Liver (tissue), 9 donors: ENCODE measurements around the gene ARPC1A. TPM values are rescaled to one million over a fixed set of nuclear protein-coding genes. Genes with fewer than 3 reads are reported as not detected.

Experiments used
- DNase-seq: peaks from one replicate; pipeline ENCODE4 v3.0.0-alpha.2; 2017; ENCODE audit warnings: low spot score
- H3K27ac ChIP-seq, 2 donors: one replicate each; pipeline ENCODE4 v1.7.0; 2013; ENCODE audit warnings: inconsistent platforms in 2 of 2, low read length in 2 of 2, control low read depth in 1 of 2, low read depth in 1 of 2, mild to moderate bottlenecking in 1 of 2
- H3K27me3 ChIP-seq, 4 donors: one replicate each; pipeline versions ENCODE4 v1.6.1 to v1.7.0; 2013; ENCODE audit warnings: low read length in 3 of 4, inconsistent platforms in 1 of 4, mild to moderate bottlenecking in 1 of 4, moderate library complexity in 1 of 4; ENCODE audit not compliant: control insufficient read depth in 4 of 4, insufficient read depth in 4 of 4
- H3K36me3 ChIP-seq, 4 donors: one replicate each; pipeline versions ENCODE4 v1.6.1 to v1.7.0; 2013; ENCODE audit warnings: low read length in 3 of 4, mild to moderate bottlenecking in 3 of 4, low read depth in 1 of 4, moderate library complexity in 1 of 4; ENCODE audit not compliant: control insufficient read depth in 4 of 4, insufficient read depth in 3 of 4
- H3K4me1 ChIP-seq, 4 donors: one replicate each; pipeline versions ENCODE4 v1.6.1 to v1.7.0; 2013; ENCODE audit warnings: low read length in 3 of 4, mild to moderate bottlenecking in 3 of 4, moderate library complexity in 1 of 4; ENCODE audit not compliant: control insufficient read depth in 4 of 4, insufficient read depth in 4 of 4
- H3K4me3 ChIP-seq, 3 donors: one replicate each; pipeline versions ENCODE4 v1.6.1 to v1.7.0; 2013; ENCODE audit warnings: low read length in 3 of 3, control low read depth in 1 of 3, low read depth in 1 of 3, mild to moderate bottlenecking in 1 of 3
- H3K9ac ChIP-seq, 2 donors: one replicate each; pipeline ENCODE4 v1.7.0; 2013; ENCODE audit warnings: low read length in 2 of 2, mild to moderate bottlenecking in 2 of 2, moderate library complexity in 2 of 2, control low read depth in 1 of 2, low read depth in 1 of 2
- H3K9me3 ChIP-seq, 4 donors: one replicate each; pipeline versions ENCODE4 v1.6.1 to v1.7.0; 2013; ENCODE audit warnings: low read length in 3 of 4; ENCODE audit not compliant: control insufficient read depth in 4 of 4
- EGR1 ChIP-seq, 2 donors: IDR thresholded peaks; 2 replicates each; pipeline ENCODE4 v1.6.1; 2016 to 2018; ENCODE audit warnings: antibody characterized with exemption in 2 of 2, low read depth in 2 of 2
- FOXA2 ChIP-seq: IDR thresholded peaks from 2 replicates; pipeline ENCODE4 v1.6.1; 2016; ENCODE audit warnings: antibody characterized with exemption
- GABPA ChIP-seq, 2 donors: IDR thresholded peaks in 1 of 2; conservative IDR thresholded peaks in 1 of 2; 2 replicates each; pipeline ENCODE4 v1.6.1; 2016; ENCODE audit warnings: antibody characterized with exemption in 2 of 2, mild to moderate bottlenecking in 1 of 2, moderate library complexity in 1 of 2
- HNF4A ChIP-seq, 2 donors: conservative IDR thresholded peaks; 2 replicates each; pipeline ENCODE4 v1.6.1; 2016; ENCODE audit warnings: antibody characterized with exemption in 2 of 2, mild to moderate bottlenecking in 2 of 2
- HNF4G ChIP-seq: IDR thresholded peaks from 2 replicates; pipeline ENCODE4 v1.6.1; 2016; ENCODE audit warnings: antibody characterized with exemption
- JUND ChIP-seq, 2 donors: IDR thresholded peaks; 2 replicates each; pipeline ENCODE4 v1.6.1; 2016; ENCODE audit warnings: antibody characterized with exemption in 2 of 2
- NR2F2 ChIP-seq: IDR thresholded peaks from 2 replicates; pipeline ENCODE4 v1.6.1; 2016; ENCODE audit warnings: antibody characterized with exemption
- RAD21 ChIP-seq, 2 donors: IDR thresholded peaks; 2 replicates each; pipeline ENCODE4 v1.6.1; 2016; ENCODE audit warnings: antibody characterized with exemption in 2 of 2, mild to moderate bottlenecking in 2 of 2
- SP1 ChIP-seq: IDR thresholded peaks from 2 replicates; pipeline ENCODE4 v1.6.1; 2018; ENCODE audit warnings: antibody characterized with exemption, mild to moderate bottlenecking
- TAF1 ChIP-seq: conservative IDR thresholded peaks from 2 replicates; pipeline ENCODE4 v1.6.1; 2016; ENCODE audit warnings: antibody characterized with exemption, mild to moderate bottlenecking
- YY1 ChIP-seq: IDR thresholded peaks from 2 replicates; pipeline ENCODE4 v1.6.1; 2016; ENCODE audit warnings: antibody characterized with exemption, mild to moderate bottlenecking
- WGBS: extraction: QIAGEN DNeasy Blood & Tissue Kit; methylation state at CpG from one replicate; pipeline ENCODE4 v1.1.7; 2013; 5-methylcytosine and 5-hydroxymethylcytosine counted together
- polyA plus RNA-seq, 2 donors: library from polyadenylated mRNA; stranded (reverse) in 1 of 2; unstranded in 1 of 2; fragments of 200-250 nt in 1 of 2; fragments of >200 nt in 1 of 2; fragmentation: Nextera tagmentation in 1 of 2; extraction: Ambion mirVana in 1 of 2; gene quantifications; one replicate each; pipeline versions ENCODE4 v1.2.1 to v1.2.3, GENCODE V29; 2013 to 2015
- total RNA-seq, 2 donors: library from RNA; depleted of rRNA; stranded (reverse); fragments of >200 nt; gene quantifications; one replicate each; pipeline ENCODE4 v1.2.3, GENCODE V29; 2014
- TF ChIP-seq, protein P1 (sequence below): IDR thresholded peaks from 2 replicates; pipeline ENCODE4 v1.6.1; 2016; ENCODE audit warnings: antibody characterized with exemption
- TF ChIP-seq, protein P2 (sequence below): IDR thresholded peaks from 2 replicates; pipeline ENCODE4 v1.6.1; 2016; ENCODE audit warnings: antibody characterized with exemption, mild to moderate bottlenecking
- TF ChIP-seq, protein P3 (sequence below): IDR thresholded peaks from 2 replicates; pipeline ENCODE4 v1.6.1; 2016; ENCODE audit warnings: antibody characterized with exemption
- TF ChIP-seq, protein P4 (sequence below): IDR thresholded peaks from 2 replicates; pipeline ENCODE4 v1.6.1; 2016; ENCODE audit warnings: antibody characterized with exemption
- donor health status: healthy.
- donor health status: healthy.
- donor health status: healthy.
- donor health status: healthy.
- donor health status: healthy.

The ARPC1A gene
- total and polyA plus RNA-seq, 4 donors, result 46.7 to 84.0 (median 60.8) TPM

DNA sequence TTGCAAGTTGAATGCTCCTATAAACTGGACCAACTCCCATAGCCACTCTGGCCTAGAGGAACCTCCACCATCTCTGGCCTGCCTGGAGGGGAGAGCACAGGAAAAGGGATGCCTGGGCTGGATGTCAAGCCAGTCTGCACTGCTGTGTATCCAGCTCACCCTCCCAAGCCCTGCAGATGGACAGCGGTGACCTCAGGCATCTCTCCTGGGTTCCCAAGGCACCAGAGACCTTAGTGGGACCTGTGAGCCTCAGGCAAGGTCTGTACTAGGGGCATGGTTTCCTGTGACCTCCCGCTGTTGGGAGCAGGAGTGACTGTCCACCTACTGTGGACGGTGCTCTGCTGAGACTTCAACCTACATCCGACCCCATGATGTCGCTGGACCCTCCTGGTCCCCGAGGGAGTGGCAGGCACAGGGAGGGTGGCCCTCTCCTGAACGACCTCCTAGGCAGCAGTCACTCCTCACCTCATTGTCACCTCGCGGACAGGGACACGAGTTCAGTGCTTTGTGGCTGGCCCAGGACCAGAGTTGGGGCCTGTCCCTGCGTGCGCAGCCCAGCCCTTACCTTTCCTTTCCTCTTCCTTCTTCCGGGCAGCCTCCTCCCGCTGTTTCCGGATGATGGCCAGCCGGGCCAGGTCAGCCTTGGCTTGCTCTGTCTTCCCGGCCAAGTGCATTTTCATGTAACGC, 71.7 kb downstream of the ARPC1A start:
- WGBS, result 91% methylated on average over 18 of the region's 18 CpGs
- no peak overlapping the region for H3K27ac ChIP-seq
- no peaks in the 10 kb centered on the region for H3K27me3 ChIP-seq
- H3K4me3 ChIP-seq, result no peak overlapping the region
- TF ChIP-seq, protein P1, sequence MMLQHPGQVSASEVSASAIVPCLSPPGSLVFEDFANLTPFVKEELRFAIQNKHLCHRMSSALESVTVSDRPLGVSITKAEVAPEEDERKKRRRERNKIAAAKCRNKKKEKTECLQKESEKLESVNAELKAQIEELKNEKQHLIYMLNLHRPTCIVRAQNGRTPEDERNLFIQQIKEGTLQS, result no peak
- no peak for TF ChIP-seq TAF1
- no peak for TF ChIP-seq GABPA (IDR thresholded peaks at IDR 0.05 in 1 of 2, conservative IDR thresholded peaks at IDR 0.05 in 1 of 2)
- TF ChIP-seq, protein P2, sequence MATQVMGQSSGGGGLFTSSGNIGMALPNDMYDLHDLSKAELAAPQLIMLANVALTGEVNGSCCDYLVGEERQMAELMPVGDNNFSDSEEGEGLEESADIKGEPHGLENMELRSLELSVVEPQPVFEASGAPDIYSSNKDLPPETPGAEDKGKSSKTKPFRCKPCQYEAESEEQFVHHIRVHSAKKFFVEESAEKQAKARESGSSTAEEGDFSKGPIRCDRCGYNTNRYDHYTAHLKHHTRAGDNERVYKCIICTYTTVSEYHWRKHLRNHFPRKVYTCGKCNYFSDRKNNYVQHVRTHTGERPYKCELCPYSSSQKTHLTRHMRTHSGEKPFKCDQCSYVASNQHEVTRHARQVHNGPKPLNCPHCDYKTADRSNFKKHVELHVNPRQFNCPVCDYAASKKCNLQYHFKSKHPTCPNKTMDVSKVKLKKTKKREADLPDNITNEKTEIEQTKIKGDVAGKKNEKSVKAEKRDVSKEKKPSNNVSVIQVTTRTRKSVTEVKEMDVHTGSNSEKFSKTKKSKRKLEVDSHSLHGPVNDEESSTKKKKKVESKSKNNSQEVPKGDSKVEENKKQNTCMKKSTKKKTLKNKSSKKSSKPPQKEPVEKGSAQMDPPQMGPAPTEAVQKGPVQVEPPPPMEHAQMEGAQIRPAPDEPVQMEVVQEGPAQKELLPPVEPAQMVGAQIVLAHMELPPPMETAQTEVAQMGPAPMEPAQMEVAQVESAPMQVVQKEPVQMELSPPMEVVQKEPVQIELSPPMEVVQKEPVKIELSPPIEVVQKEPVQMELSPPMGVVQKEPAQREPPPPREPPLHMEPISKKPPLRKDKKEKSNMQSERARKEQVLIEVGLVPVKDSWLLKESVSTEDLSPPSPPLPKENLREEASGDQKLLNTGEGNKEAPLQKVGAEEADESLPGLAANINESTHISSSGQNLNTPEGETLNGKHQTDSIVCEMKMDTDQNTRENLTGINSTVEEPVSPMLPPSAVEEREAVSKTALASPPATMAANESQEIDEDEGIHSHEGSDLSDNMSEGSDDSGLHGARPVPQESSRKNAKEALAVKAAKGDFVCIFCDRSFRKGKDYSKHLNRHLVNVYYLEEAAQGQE, result no peak
- TF ChIP-seq YY1, result no peak
- peaks cover 6 to 24% (median 18%) of the 10 kb centered on the region in 4 donors for H3K4me1 ChIP-seq
- peaks cover 7 to 57% (median 23%) of the 10 kb centered on the region in 4 donors for H3K36me3 ChIP-seq
- no peak for DNase-seq
- H3K9me3 ChIP-seq, result no peaks in the 10 kb centered on the region
- no peak overlapping the region for H3K9ac ChIP-seq

- Histone ChIP-seq H3K27me3 (no peaks in the 10 kb centered on the region), H3K9ac (no peak overlapping the region), H3K27ac (no peak overlapping the region), H3K9me3 (no peaks in the 10 kb centered on the region), H3K4me1 (peaks cover 0 to 9% (median 8%) of the 10 kb centered on the region in 4 donors), H3K4me3 (no peak overlapping the region), H3K36me3 (peaks cover 11 to 69% (median 25%) of the 10 kb centered on the region in 4 donors)
- TF ChIP-seq SP1, result no peak
- no peak for TF ChIP-seq YY1
- TF ChIP-seq TAF1, result no peak
- TF ChIP-seq HNF4A (conservative IDR thresholded peaks at IDR 0.05), result no peak
- TF ChIP-seq EGR1 (IDR thresholded peaks at IDR 0.05; ENCODE audit: low read depth in 2 of 2), result no peak
- TF ChIP-seq HNF4G, result no peak
- TF ChIP-seq NR2F2, result no peak
- no peak for TF ChIP-seq RAD21 (IDR thresholded peaks at IDR 0.05)
- no peak for DNase-seq
- 88% methylated on average over 5 of the region's 5 CpGs for WGBS
Measured at GRCh38 chr7:99398891-99399445, 73.3 kb downstream of the ARPC1A start.

- DNase-seq, result no peak
- TF ChIP-seq, protein P3, sequence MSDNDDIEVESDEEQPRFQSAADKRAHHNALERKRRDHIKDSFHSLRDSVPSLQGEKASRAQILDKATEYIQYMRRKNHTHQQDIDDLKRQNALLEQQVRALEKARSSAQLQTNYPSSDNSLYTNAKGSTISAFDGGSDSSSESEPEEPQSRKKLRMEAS, result no peak
- TF ChIP-seq, protein P1, result no peak
- no peak for TF ChIP-seq HNF4G
- TF ChIP-seq TAF1, result no peak
- TF ChIP-seq JUND (IDR thresholded peaks at IDR 0.05), result no peak
- TF ChIP-seq, protein P2, result no peak
- TF ChIP-seq RAD21 (IDR thresholded peaks at IDR 0.05), result no peak
- no peak for TF ChIP-seq GABPA (IDR thresholded peaks at IDR 0.05 in 1 of 2, conservative IDR thresholded peaks at IDR 0.05 in 1 of 2)
- TF ChIP-seq, protein P4, sequence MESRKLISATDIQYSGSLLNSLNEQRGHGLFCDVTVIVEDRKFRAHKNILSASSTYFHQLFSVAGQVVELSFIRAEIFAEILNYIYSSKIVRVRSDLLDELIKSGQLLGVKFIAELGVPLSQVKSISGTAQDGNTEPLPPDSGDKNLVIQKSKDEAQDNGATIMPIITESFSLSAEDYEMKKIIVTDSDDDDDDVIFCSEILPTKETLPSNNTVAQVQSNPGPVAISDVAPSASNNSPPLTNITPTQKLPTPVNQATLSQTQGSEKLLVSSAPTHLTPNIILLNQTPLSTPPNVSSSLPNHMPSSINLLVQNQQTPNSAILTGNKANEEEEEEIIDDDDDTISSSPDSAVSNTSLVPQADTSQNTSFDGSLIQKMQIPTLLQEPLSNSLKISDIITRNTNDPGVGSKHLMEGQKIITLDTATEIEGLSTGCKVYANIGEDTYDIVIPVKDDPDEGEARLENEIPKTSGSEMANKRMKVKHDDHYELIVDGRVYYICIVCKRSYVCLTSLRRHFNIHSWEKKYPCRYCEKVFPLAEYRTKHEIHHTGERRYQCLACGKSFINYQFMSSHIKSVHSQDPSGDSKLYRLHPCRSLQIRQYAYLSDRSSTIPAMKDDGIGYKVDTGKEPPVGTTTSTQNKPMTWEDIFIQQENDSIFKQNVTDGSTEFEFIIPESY, result no peak
- TF ChIP-seq YY1, result no peak
- no peak for TF ChIP-seq HNF4A (conservative IDR thresholded peaks at IDR 0.05)
- no peak for TF ChIP-seq FOXA2
- no peak for TF ChIP-seq NR2F2
- no peak for TF ChIP-seq SP1
- no peak for TF ChIP-seq EGR1 (IDR thresholded peaks at IDR 0.05; ENCODE audit: low read depth in 2 of 2)
- H3K36me3 ChIP-seq, result peaks cover 6 to 72% (median 26%) of the 10 kb centered on the region in 4 donors
- WGBS, result 88% methylated on average over 6 of the region's 6 CpGs
- H3K4me3 ChIP-seq, result no peak overlapping the region
- no peaks in the 10 kb centered on the region for H3K9me3 ChIP-seq
- no peak overlapping the region for H3K27ac ChIP-seq
- no peaks in the 10 kb centered on the region for H3K27me3 ChIP-seq
- no peak overlapping the region for H3K9ac ChIP-seq
- H3K4me1 ChIP-seq, result peaks cover 0 to 9% (median 8%) of the 10 kb centered on the region in 4 donors
Measured at GRCh38 chr7:99399597-99399996, 73.9 kb downstream of the ARPC1A start.
